B cell (primary cell): ENCODE data around the gene RAX2.

Experiments used
- CTCF ChIP-seq: fragments of 200-600 bp; IDR thresholded peaks from one replicate; pipeline ENCODE4 v1.8.0; 2022; ENCODE audit warnings: antibody characterized with exemption, mild to moderate bottlenecking
- EZH2 ChIP-seq: IDR thresholded peaks from 2 replicates; pipeline ENCODE4 v1.6.1; 2012; ENCODE audit warnings: borderline replicate concordance, low read depth, mild to moderate bottlenecking, moderate library complexity, low read length; ENCODE audit not compliant: insufficient read depth, poor library complexity, severe bottlenecking

GRCh38 chr19:3800996-3801395 is 29.0 kb upstream of the RAX2 start:
- TF ChIP-seq CTCF (no peak), EZH2 (no peak)
